ENCODE results near the gene WDR93. TPM values are rescaled to one million over a fixed set of nuclear protein-coding genes. Genes with fewer than 3 reads are reported as not detected.

The WDR93 gene
- total and polyA plus RNA-seq, 2 donors (not counting 1 experiment from before 2014, with no cell fraction given), result 0.12 TPM; not detected in 1

DNA sequence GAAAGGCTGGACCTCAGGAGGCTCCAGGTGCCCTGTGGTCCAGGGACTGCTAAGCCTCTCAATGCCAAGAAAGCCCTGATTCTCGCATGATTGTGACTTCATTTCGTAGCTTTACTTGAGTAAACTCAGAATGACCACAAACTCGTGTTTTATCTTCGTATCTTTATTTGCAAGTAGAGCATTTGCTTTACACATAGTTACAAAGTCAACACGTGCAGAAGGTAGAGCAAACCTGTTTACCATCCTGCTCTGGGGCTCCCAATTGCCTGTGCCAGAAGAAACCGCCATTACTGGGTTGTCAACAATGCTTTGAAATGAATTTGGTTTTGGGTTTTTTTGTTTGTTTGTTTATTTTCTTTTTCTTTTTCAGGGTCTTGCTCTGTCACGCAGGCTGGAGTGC, 66.3 kb downstream of the WDR93 start:
- DNase-seq, result no peak
- Mint-ChIP-seq H3K9me3 (ENCODE audit: insufficient read depth) (no peaks in the 10 kb centered on the region), H3K27me3 (peaks cover 12% of the 10 kb centered on the region), H3K4me1 (no peaks in the 10 kb centered on the region), H3K4me3 (no peak overlapping the region), H3K27ac (no peak overlapping the region)
- no peak overlapping the region for H3K4me2 ChIP-seq (replicated peaks; ENCODE audit: low read depth, low read length, poor library complexity, severe bottlenecking)
- no peak overlapping the region for H2AFZ ChIP-seq (ENCODE audit: insufficient read depth, low read depth, low read length, poor library complexity, severe bottlenecking)
- H3K27me3 ChIP-seq (replicated peaks in 1 of 4; ENCODE audit: control extremely low read depth in 1 of 4, control insufficient read depth in 3 of 4, insufficient read depth in 4 of 4, low read length in 3 of 4), result peaks cover 0 to 4% (median 0%) of the 10 kb centered on the region in 4 experiments
- POLR2A ChIA-PET, result no interaction called here
- WGBS (ENCODE audit: insufficient coverage), result 71% methylated on average over 4 of the region's 7 CpGs
- no peak for ATAC-seq (ENCODE audit: low read depth)
- peaks cover 0 to 8% of the 10 kb centered on the region in 2 donors for H3K4me1 ChIP-seq (ENCODE audit: control insufficient read depth in 2 of 2, insufficient read depth in 2 of 2, low read length in 2 of 2)
- H3K9me3 ChIP-seq (ENCODE audit: control extremely low read depth in 1 of 3, control insufficient read depth in 2 of 3, insufficient read depth in 1 of 3, low read length in 2 of 3), result no peaks in the 10 kb centered on the region
- H3K79me2 ChIP-seq (ENCODE audit: control insufficient read depth, insufficient read depth, low read length), result no peaks in the 10 kb centered on the region
- CTCF ChIA-PET, result interaction anchor here (0.7 to 10.1 kb wide), 2 partner anchors 117 to 647 kb away, joined by 4 to 159 read pairs; no protein-coding TSS in a partner anchor
- no peak overlapping the region for H3K9ac ChIP-seq (ENCODE audit: low read length)
- no peaks in the 10 kb centered on the region for H3K36me3 ChIP-seq (replicated peaks in 1 of 2; ENCODE audit: control extremely low read depth in 1 of 2, control insufficient read depth in 1 of 2, extremely low read depth in 1 of 2, insufficient read depth in 2 of 2, low read length in 1 of 2)
- H3K27ac ChIP-seq (ENCODE audit: low read length in 2 of 2), result no peak overlapping the region
- intact Hi-C loops (cut with micrococcal nuclease), result no loop called here
- no peaks in the 10 kb centered on the region for H4K20me1 ChIP-seq (ENCODE audit: control insufficient read depth, insufficient read depth, low read length, poor library complexity, severe bottlenecking)
- no peak overlapping the region for H3K4me3 ChIP-seq (ENCODE audit: control extremely low read depth in 1 of 5, extremely low read depth in 1 of 5, insufficient read depth in 1 of 5, low read depth in 2 of 5, low read length in 4 of 5)
- TF ChIP-seq CTCF (IDR thresholded peaks at IDR 0.05) (no peak), EZH2 (IDR thresholded peaks at IDR 0.05; ENCODE audit: borderline replicate concordance, insufficient read depth, low read depth, low read length, poor library complexity, severe bottlenecking) (no peak)

DNA sequence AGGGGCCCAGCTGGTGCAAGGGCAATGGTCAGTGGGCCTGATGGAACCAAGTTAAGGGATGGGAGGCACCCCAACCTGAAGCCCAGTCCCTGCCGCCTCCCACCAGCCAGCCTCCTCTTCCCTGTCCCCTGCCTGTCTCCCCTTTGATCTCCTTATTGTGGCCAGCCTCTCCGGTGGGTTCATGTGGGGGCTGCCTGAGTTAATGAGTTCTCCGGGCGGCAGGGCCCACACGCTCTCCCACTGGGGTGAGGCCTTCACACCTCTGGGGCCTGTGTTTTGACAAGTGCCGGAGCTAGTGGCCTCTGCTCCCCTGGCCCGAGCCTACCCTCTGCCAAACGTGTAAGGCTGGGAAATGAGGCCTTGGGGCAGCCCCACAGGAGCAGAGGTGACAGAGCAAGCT, 67.7 kb downstream of the WDR93 start:
- 93% methylated on average over 7 of the region's 8 CpGs for WGBS (ENCODE audit: insufficient coverage)
- no peak for DNase-seq
- H3K4me3 Mint-ChIP-seq, result no peak overlapping the region
- POLR2A ChIA-PET, result no interaction called here
- H2AFZ ChIP-seq (ENCODE audit: insufficient read depth, low read depth, low read length, poor library complexity, severe bottlenecking), result no peak overlapping the region
- no peak for TF ChIP-seq CTCF (IDR thresholded peaks at IDR 0.05)
- no peak for TF ChIP-seq EZH2 (IDR thresholded peaks at IDR 0.05; ENCODE audit: borderline replicate concordance, insufficient read depth, low read depth, low read length, poor library complexity, severe bottlenecking)
- no peak overlapping the region for H3K9ac ChIP-seq (ENCODE audit: low read length)
- peaks cover 0 to 8% of the 10 kb centered on the region in 2 donors for H3K4me1 ChIP-seq (ENCODE audit: control insufficient read depth in 2 of 2, insufficient read depth in 2 of 2, low read length in 2 of 2)
- no peaks in the 10 kb centered on the region for H3K36me3 ChIP-seq (replicated peaks in 1 of 2; ENCODE audit: control extremely low read depth in 1 of 2, control insufficient read depth in 1 of 2, extremely low read depth in 1 of 2, insufficient read depth in 2 of 2, low read length in 1 of 2)
- H3K27ac Mint-ChIP-seq, result no peak overlapping the region
- peaks cover 0 to 4% (median 0%) of the 10 kb centered on the region in 4 experiments for H3K27me3 ChIP-seq (replicated peaks in 1 of 4; ENCODE audit: control extremely low read depth in 1 of 4, control insufficient read depth in 3 of 4, insufficient read depth in 4 of 4, low read length in 3 of 4)
- intact Hi-C loops (cut with micrococcal nuclease), result no loop called here
- H3K9me3 ChIP-seq (ENCODE audit: control extremely low read depth in 1 of 3, control insufficient read depth in 2 of 3, insufficient read depth in 1 of 3, low read length in 2 of 3), result no peaks in the 10 kb centered on the region
- H3K4me1 Mint-ChIP-seq, result no peaks in the 10 kb centered on the region
- CTCF ChIA-PET, result interaction anchor here (1.2 to 10.1 kb wide), 2 partner anchors 7 to 116 kb away, joined by 3 to 159 read pairs; no protein-coding TSS in a partner anchor
- H3K4me3 ChIP-seq (ENCODE audit: control extremely low read depth in 1 of 5, extremely low read depth in 1 of 5, insufficient read depth in 1 of 5, low read depth in 2 of 5, low read length in 4 of 5), result no peak overlapping the region
- H3K79me2 ChIP-seq (ENCODE audit: control insufficient read depth, insufficient read depth, low read length), result no peaks in the 10 kb centered on the region
- H3K4me2 ChIP-seq (replicated peaks; ENCODE audit: low read depth, low read length, poor library complexity, severe bottlenecking), result no peak overlapping the region
- no peak overlapping the region for H3K27ac ChIP-seq (ENCODE audit: low read length in 2 of 2)
- no peaks in the 10 kb centered on the region for H3K9me3 Mint-ChIP-seq (ENCODE audit: insufficient read depth)
- ATAC-seq (ENCODE audit: low read depth), result no peak
- H4K20me1 ChIP-seq (ENCODE audit: control insufficient read depth, insufficient read depth, low read length, poor library complexity, severe bottlenecking), result no peaks in the 10 kb centered on the region
- peaks cover 12% of the 10 kb centered on the region for H3K27me3 Mint-ChIP-seq
